Astrocyte (in vitro differentiated cells and primary cell): ENCODE measurements around the gene TRIP4.

Experiments
- EZH2 ChIP-seq: IDR thresholded peaks from 2 replicates; pipeline ENCODE4 v1.6.1; 2012; ENCODE audit warnings: mild to moderate bottlenecking, low read length, inconsistent platforms; ENCODE audit not compliant: insufficient read depth
- TF ChIP-seq, protein P1 (sequence below): IDR thresholded peaks from 2 replicates; pipeline ENCODE4 v1.5.1; 2011; ENCODE audit warnings: low read depth, mild to moderate bottlenecking, inconsistent platforms, low read length, moderate library complexity; ENCODE audit not compliant: insufficient read depth

DNA sequence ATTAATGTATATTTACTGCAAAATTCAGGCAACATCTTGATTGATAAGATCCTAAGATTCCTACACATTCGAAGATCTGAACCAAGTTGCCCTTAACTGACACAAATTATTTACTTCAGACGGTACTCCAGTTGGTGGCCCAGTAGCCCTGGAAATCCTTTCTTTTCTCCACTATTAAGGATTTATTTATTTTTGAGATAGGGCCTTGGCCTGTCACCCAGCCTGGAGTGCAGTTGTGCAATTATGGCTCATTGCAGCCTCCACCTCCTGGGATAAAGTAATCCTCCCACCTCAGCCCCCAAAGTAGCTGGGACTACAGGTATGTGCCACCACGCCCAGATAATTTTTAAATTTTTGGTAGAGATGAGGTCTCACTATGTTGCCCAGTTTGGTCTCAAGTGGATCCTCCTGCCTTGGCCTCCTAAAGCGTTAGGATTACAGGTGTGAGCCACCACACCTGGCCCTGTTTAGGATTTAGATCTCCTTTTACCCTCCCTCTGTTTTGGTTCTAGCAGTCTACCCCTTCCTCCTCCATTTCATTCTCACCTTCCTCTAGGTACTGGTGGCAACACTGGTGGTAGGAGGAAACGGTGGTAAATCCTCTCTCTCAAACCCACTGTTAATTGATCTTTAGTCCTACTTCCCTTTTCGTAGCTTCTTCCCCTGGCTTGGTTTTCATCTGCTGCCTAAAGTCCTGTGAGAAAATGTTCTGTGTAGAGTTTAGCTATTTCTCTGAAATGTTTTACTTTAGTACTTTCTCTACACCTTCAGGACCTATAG, 60.1 kb downstream of the TRIP4 start:
- TF ChIP-seq, protein P1, sequence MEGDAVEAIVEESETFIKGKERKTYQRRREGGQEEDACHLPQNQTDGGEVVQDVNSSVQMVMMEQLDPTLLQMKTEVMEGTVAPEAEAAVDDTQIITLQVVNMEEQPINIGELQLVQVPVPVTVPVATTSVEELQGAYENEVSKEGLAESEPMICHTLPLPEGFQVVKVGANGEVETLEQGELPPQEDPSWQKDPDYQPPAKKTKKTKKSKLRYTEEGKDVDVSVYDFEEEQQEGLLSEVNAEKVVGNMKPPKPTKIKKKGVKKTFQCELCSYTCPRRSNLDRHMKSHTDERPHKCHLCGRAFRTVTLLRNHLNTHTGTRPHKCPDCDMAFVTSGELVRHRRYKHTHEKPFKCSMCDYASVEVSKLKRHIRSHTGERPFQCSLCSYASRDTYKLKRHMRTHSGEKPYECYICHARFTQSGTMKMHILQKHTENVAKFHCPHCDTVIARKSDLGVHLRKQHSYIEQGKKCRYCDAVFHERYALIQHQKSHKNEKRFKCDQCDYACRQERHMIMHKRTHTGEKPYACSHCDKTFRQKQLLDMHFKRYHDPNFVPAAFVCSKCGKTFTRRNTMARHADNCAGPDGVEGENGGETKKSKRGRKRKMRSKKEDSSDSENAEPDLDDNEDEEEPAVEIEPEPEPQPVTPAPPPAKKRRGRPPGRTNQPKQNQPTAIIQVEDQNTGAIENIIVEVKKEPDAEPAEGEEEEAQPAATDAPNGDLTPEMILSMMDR, result no peak
- TF ChIP-seq EZH2, result no peak
